ENCODE measurements around the gene COL16A1.

COL16A1 gene

DNA sequence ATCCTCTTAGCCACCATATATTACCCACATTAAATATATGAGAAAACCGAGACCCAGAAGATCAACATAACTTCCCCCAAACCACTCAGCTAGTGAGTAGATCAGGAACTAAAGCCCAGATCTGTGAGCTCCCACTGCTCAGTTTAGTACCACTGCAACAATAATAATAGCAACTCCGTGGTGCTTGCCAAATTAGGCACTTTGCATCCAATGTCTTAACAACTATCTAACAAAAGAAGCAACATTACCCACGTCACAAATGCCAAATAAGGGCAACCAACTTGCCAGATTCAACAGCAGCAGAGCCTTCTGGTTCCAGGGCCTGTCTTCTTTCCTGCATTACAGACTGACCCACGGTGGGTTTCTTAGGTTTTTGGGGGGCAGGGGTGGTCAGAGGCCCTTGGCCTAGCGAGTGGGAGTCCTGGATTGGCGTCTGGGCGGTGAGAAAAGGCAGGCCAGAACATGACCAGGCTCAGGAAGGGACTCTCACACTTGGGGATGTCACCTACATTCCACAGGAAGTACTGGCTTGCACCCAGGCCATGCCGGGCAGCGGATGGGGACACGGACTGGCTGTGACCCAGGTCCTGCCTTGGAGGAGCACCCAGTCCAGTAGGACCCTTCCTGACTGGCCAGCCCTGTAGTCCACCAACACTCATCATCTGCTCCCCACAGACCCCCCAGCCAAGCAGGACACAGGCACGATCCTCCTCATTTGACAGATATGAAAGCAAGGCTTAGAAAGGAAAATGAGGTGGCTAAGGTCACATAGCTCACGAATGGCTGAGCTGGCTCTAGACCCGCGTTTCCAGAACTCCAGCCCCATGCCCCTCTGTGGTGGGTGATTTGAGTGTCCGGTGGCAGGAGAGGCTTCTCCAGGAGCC is 81.7 kb downstream of the COL16A1 start:
- no peak for DNase-seq

GRCh38 chr1:31621498-31621820 is 82.4 kb downstream of the COL16A1 start:
- DNase-seq: no peak

DNA sequence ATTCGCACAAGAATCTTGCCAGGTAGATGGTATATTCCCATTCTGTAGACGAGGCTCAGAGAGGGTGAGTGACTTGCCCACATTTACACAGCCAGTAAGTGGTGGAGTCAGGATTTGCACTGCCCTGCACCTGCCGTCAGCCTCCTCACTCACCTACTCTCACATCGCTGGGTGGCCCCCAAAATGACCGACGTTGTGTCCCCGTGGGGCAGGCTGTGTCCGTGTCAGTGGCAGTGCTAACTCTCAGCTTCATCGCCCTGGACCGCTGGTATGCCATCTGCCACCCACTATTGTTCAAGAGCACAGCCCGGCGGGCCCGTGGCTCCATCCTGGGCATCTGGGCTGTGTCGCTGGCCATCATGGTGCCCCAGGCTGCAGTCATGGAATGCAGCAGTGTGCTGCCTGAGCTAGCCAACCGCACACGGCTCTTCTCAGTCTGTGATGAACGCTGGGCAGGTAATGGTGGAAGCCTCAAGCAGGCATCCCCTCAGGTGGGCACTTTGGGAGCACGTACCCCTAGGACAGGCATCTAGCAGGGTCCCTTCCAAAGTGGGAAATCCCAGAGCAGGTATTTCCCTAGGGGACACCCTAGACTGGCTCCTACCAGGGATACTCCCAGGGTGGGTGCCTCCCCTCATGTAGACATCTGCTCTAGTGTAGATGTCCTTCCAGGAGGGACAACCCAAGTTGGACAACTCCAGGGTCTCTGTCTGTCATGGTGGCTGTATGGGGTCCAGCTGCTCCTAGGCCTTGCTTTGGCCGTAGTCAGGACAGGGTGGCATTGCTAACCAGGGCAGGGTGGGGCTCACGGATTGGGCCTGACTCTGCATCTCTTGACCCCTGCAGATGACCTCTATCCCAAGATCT is 83.0 kb downstream of the COL16A1 start:
- DNase-seq: no peak

GRCh38 chr1:31618916-31619846 is 84.6 kb downstream of the COL16A1 start:
- no peak for DNase-seq

GRCh38 chr1:31617916-31618746 is 85.7 kb downstream of the COL16A1 start:
- DNase-seq: peak; percentile 28

- DNase-seq: no peak
Measured at GRCh38 chr1:31617218-31617915, 86.5 kb downstream of the COL16A1 start, which contains the start of gene HCRTR1. Gene HCRTR1, plus strand, starts transcription at chr1:31617689. Its CDS starts 1,504 bp downstream, at chr1:31619193.

GRCh38 chr1:31615939-31616338 is 87.9 kb downstream of the COL16A1 start:
- DNase-seq: no peak

DNA sequence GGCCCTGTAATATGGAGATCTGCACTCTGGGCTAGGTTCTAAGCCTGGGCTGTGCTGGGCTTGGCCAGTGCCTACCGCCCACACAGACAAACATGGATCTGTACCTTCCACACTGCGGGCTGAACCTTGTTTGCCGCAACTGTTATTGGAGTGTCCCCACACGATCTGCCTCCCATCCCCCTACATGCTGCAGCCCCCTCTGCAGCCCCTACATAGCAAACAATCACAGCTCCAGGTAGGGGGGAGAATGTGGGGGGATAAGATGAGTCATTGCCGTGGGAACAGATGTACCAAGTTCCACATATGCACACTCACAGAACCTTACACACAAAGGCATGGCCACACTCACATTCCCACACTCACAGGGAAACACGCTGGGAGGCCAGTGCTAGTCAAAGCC is 88.4 kb downstream of the COL16A1 start:
- no peak for DNase-seq

DNA sequence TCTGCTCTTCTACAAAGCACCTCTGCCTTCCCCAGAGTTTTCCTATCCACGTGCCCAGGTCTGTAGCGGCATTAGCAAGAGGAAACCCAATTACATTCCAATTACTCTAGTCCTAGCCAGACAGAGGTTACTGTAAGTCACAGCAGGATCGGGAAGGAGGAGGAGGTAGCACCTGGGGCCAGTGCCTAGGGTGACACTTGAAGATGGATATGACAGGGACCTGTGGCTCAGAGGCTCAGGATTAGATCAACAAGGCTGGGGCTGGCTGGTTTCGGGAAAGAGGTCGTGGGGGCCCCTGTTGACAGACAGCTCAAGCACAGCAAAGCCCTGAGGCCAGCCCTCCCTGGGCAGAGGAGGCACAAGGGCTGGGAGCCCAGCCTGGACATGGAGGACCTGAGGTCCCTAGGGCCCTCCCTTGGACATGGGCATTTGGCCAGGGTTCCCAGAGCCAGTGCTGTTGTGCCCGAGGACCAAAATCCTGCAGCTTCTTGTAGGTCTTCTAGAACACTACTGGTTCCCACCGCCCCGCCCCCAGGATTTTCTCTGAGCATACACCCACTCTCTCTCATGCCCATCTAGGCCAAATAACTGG is 89.3 kb downstream of the COL16A1 start:
- no peak for DNase-seq

DNA sequence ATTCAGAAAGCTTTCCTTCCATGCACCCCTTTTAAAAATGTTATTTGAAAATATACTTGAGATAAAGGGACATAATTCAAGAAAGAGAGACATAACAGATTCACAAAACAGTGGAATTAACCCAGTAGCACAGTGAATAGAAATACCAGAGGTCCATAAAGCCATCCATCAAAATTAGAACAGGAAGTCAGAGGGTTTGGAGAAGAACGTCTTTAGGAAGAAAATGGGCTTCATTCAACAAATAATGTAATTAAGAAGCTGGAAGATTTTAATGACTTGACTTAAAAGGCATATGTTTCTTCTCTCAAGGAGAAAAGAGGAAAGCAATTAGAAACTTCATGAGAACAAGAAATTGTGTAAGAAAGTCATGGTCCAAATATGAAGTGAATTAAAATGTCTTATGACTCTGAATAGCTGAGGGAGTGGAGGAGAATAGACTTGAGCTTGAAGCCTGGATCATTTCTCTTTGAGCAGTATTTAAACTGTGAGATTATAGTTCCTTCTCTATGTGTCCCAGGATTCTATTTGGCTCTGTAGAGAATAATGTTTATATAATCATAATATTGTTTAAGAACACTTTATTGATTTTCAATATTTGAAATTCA is 94.2 kb downstream of the COL16A1 start:
- no peak for DNase-seq

- DNase-seq: no peak
Measured at GRCh38 chr1:31607360-31607759, 96.5 kb downstream of the COL16A1 start.

GRCh38 chr1:31605908-31606427 is 97.8 kb downstream of the COL16A1 start:
- peak; percentile 24 for DNase-seq
